HG02623 (cell line): ENCODE measurements around the gene GABRR3.

Source experiments
- ATAC-seq: cut with Tn5 transposase; IDR thresholded peaks from one replicate; pipeline ENCODE4 v1.9.1; 2021; ENCODE audit warnings: moderate library complexity; ENCODE audit not compliant: unreplicated experiment

GABRR3 gene

GRCh38 chr3:97959872-97960271, 75.2 kb downstream of the GABRR3 start:
- no peak for ATAC-seq

GRCh38 chr3:97958796-97959195, 76.3 kb downstream of the GABRR3 start:
- ATAC-seq, result no peak

GRCh38 chr3:97958396-97958795, 76.7 kb downstream of the GABRR3 start:
- ATAC-seq, result no peak

- no peak for ATAC-seq
These were observed 77.4 kb downstream of the GABRR3 start for GRCh38 chr3:97957617-97958311.

GRCh38 chr3:97956051-97956450, 79.1 kb downstream of the GABRR3 start:
- ATAC-seq, result no peak

- peak; percentile 55 for ATAC-seq
These were observed 80.8 kb downstream of the GABRR3 start for GRCh38 chr3:97954228-97954827.

GRCh38 chr3:97952872-97953271, 82.2 kb downstream of the GABRR3 start:
- ATAC-seq, result no peak

- no peak for ATAC-seq
These were observed 82.8 kb downstream of the GABRR3 start for GRCh38 chr3:97952280-97952679.

- no peak for ATAC-seq
These were observed 84.8 kb downstream of the GABRR3 start for GRCh38 chr3:97950360-97950759.

GRCh38 chr3:97949743-97950142, 85.4 kb downstream of the GABRR3 start:
- ATAC-seq, result no peak

GRCh38 chr3:97949110-97949485, 86.0 kb downstream of the GABRR3 start:
- ATAC-seq, result no peak

GRCh38 chr3:97948351-97949109, 86.6 kb downstream of the GABRR3 start:
- no peak for ATAC-seq

- ATAC-seq, result no peak
These were observed 92.1 kb downstream of the GABRR3 start for GRCh38 chr3:97942801-97943546.

- ATAC-seq, result no peak
These were observed 95.1 kb downstream of the GABRR3 start for GRCh38 chr3:97940034-97940433.

GRCh38 chr3:97939401-97939800, 95.7 kb downstream of the GABRR3 start:
- no peak for ATAC-seq

GRCh38 chr3:97938444-97938843, 96.7 kb downstream of the GABRR3 start:
- no peak for ATAC-seq

GRCh38 chr3:97937205-97937604, 97.9 kb downstream of the GABRR3 start:
- no peak for ATAC-seq

- no peak for ATAC-seq
These were observed 99.3 kb downstream of the GABRR3 start for GRCh38 chr3:97935842-97936241.
